Measurements from ENCODE around the gene LCORL.
A peak's percentile ranks its signal among the peaks of the same experiment; 100 is the strongest.
"Not testable (repeated sequence)": the region's sequence is repeated elsewhere in the genome, so short reads cannot be mapped to it uniquely, and the experiment has no call there.

The LCORL gene

DNA sequence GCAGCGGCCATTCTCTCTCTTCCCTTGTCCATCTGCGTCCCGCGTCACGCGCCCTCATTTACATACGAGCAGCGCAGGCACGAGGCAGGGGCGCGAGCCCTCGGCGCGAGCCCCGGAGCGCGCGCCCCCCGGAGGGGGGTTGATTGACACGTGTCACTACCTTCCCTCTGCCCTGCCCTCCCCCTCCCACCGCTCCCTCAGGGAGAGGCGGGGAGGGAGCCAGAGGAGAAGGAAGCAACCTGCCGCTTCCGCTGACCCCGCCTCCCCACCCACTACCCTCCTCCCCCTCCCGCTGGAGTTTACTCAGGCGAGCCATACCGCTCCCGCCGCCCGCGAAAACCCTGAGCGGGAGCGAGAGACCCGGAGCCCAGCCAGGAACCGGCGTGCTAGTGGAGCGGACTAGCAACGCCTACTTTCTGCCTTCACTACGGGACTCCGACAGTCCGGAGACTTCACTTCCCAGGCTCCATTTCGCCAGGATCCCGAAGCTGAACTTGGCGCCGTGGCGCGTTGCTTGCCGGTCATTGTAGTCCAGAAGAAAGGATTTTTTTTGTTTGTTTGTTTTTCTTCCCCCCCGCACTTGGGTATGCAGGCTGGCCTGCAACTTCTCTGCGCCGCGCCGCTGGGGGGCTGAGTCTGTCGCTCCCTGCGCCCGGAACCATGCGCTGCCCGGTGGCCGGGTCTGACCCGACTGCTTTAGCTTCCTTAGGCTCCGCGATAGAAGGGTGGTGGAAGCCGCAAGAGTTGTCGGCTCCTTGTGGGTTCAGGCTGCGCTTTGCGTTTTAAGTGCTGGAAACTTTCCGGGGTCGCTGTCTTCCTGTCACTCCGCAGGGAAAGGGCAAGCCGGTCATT lies at the start of gene LCORL:
Gene LCORL (minus strand): TSS at position 36 of the 852 bp plus-strand sequence. CDS start 4 bp downstream, at position 32.
- intact Hi-C loops (cut with DNase I): loop anchor here (2.0 to 10.0 kb wide), 3 partner anchors 211 to 445 kb away; partner anchors contain the start of genes DCAF16, LAP3, MED28 and NCAPG

DNA sequence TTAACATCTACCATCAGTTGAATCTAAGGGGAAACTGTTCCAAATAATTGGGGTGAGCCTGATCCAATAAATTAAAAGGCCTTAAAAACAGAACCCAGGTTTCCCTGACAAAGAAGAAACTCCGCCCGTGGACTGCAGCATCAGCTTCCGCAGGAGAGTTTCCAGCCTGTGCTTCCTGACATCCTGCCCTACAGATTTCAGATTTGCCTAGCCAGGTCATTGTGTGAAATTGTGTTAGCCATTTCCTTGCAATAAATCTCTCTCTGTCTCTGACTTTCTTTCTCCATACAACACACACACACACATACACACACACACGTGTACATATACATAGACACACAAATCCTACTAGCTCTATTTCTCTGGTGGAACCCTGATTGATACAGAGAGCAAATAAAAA lies 48.3 kb upstream of the LCORL start:
- no peak for DNase-seq
- intact Hi-C loops (cut with DNase I): no loop called here

More for the DNA sequence above, at the start of gene LCORL:
- peak; percentile 87 to 98 (median 95) for DNase-seq

DNA sequence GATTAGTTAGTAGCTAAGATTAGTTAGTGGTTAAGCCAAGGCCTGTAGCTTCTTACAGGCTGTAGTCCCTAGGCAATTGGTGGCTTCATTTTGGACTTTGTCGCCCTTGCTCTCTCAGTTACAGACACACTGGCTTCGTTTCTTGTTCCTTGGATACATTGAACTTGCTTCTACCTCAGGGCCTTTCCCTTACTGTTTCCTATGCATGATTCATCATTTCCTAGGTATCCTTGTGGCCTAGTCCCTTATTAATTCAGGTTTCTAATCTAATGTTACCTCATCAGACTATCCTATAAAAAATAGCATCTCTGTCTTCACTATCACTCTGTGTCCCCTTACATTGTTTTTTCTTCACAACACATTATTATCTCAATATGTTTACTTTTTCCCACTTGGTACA lies 45.5 kb upstream of the LCORL start:
- DNase-seq: no peak
- intact Hi-C loops (cut with DNase I): no loop called here

DNA sequence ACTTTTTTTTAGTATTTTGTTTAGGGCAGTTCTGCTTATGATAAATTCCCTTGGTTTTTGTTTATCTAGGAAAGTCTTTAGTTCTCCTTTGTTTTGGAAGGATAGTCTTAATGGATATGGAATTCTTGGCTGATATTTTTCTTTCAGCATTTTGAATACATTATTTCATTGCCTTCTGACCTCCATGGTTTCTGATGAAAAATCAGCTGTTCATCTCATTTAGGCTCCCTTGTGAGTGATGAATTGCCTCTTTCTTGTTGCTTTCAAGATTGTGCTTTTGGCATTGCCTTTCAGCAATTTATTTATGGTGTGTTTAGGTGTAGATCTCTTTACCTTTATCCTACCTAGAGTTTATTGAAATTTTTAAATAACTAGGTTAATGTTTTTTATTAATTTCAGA lies 41.5 kb upstream of the LCORL start:
- intact Hi-C loops (cut with DNase I): no loop called here
- DNase-seq: no peak

DNA sequence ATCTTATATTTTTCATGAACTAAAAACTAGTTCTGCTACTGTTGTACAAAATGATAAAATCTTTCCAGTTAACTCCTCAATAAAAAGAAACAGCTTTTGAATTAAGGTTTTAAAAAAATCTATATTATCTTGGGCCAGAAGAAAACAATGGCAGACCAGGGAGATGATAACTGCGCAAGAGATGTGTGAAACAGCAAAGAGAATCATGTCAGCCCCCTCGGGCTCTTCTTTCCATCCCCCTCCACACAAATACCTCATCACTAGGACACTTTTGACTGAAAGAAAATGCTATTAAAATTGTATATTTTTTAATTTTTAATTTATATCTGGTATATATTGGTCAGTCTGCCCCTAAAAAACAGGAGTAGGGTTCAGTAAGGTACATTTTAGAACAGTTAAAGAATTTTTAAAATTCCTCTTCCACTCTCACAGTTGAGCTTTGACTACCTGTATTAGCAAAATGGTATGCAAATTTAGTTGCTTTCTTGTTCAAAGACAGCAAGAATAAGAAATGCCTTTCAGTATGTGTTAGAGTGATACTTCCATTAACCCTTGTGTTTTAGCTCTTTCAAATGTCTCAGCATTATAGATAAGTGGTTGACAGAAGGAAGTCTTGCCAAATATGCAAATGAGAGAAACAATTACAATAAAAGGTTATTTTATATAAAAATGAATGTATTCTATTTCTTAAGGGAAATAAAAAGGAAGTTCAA lies 36.4 kb upstream of the LCORL start:
- intact Hi-C loops (cut with DNase I): no loop called here
- no peak for DNase-seq

DNA sequence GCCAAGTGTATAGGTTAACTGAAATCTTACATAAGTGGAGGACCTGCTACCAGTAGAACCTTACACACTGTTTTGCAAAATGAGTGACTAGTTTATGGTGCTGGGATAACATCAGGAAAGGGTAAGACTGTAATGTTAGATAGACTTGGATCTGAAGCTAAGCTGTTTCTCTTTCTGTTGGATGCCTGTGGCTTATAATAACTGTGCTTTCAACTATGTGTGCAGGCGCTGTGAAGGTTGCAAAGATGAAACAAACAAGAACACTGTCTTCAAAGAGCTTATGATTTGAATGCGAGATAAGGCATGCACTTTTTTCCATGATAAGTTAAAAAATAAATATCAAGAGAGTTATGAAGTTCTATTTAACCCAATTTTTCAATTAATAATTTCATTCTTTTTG lies 34.5 kb upstream of the LCORL start:
- no peak for DNase-seq
- intact Hi-C loops (cut with DNase I): no loop called here

DNA sequence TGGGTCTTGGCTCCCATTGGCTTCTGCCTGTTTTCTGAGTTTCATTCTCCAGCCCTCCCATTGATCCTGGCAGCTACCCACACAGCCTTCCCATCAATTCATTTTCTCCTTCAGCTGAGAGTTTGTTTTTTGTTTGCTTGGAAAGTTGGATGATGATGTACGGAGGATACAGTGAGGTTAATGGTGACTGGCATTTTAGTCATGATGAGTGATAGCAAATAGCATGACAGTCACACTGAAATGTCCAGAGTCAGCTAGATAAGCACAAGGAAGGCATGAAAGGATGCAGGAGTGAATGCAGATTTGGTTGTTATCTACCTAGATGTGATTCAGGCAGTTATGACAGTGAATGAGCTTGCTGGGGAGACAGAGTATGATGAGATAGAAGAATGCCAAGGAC lies 30.6 kb upstream of the LCORL start:
- DNase-seq: no peak
- intact Hi-C loops (cut with DNase I): no loop called here

DNA sequence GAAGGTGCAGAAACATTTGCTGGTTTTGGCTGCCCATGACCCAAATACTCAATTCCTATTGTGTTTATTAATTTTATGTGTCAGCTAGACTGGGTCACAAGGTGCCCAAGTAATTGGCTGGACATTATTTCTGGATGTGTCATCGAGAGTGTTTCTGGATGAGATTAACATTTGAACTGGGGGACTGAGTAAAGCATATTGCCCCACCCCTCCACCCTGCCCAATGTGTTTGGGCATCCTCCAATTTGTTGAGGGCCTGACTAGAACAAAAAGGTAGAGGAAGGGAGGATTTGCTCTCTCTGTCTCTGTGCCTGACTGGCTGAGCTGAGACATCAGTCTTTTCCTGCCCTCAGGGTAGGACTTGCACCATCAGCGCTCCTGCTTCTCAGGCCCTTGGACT lies 29.7 kb upstream of the LCORL start:
- intact Hi-C loops (cut with DNase I): no loop called here

DNA sequence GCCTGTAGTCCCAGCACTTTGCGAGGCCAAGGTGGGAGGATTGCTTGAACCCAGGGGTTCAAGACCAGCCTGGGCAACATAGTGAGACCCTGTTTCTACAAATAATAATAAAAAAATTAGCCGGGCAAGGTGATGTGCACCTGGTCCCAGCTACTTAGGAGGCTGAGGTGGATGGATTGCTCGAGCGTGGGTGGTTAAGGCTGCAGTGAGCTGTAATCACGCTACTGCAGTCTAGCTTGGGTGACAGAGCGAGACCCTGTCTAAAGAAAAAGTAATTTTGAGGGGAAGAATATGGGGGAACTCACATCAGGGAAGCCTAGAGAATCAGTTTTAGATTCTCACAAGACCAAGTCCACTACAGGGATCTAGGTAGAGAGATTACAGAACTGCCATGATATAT lies 28.9 kb upstream of the LCORL start:
- intact Hi-C loops (cut with DNase I): no loop called here
- DNase-seq: no peak

More for the DNA sequence above, 29.7 kb upstream of the LCORL start:
- no peak for DNase-seq

DNA sequence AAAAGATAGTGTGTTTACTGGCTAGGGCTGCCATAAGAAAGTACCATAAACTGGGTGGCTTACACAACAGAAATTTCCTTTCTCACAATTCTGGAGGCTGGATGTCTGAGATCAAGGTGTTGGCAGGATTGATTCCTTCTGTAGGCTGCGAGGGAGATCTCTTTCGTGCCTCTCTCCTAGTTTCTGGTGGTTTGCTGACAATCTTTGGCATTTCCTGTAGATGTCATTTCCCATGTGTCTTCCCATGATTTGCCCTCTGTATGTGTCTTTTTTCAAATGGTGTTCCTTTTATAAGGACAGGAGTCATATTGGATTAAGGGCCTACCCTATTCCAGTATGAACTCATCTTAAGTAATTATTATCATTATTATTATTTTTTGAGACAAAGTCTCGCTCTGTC lies 27.9 kb upstream of the LCORL start:
- no peak for DNase-seq
- intact Hi-C loops (cut with DNase I): no loop called here

DNA sequence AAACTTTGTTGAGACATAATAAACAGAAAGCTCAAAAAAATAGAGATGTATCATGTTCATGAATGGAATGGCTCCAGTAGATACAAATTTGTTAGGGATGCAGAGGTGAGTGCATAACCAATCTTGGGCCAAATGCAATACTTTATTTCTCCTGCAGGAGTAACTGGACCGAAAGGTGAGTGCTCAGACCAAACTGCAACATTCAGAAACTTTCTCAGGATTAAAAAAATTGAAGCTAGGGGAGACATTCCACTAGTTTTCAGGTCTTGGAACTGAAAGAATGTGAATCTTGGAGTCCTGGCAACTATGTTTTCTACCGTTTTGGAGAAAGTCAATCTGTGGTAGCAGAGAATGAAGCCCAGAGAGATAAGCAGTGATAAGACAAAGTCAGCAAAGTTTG lies 21.2 kb upstream of the LCORL start:
- intact Hi-C loops (cut with DNase I): no loop called here
- DNase-seq: no peak

DNA sequence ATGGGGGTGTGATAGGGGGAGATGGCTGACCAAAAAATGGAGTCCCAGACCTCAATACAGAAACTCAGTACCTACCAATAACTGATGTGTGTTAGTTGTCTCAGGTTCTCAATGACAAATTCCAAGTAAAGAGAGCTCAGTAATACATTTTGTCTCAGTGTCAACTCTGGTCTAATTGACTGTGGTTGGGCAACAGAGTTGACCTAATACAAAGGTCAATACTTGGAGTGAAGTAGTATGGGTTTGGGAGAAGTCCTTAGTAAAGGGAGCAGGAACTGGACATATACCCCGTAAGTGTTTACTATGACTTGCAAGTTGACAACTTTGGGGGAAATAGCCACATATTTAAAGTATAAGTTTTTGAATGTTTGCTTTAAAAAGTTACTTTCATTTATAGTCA lies 20.5 kb upstream of the LCORL start:
- intact Hi-C loops (cut with DNase I): no loop called here
- no peak for DNase-seq

DNA sequence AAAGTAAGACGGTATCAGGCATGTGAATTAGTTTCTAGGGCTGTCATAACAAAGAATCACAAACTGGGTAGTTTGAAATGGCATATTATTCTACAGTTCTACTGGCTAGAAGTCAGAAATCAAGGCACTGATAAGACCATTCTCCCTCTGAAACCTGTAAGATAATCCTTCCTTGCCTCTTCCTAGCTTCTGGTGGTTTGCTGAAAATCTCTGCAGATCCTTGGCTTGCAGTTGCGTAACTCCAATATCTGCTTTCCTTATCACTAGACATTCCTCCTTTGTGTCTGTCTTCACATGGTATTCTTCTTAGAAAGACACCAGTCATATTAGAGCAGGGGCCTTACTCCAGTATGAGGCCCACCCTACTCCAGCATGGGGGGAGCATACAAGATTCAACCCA lies 19.6 kb upstream of the LCORL start:
- no peak for DNase-seq
- intact Hi-C loops (cut with DNase I): no loop called here

DNA sequence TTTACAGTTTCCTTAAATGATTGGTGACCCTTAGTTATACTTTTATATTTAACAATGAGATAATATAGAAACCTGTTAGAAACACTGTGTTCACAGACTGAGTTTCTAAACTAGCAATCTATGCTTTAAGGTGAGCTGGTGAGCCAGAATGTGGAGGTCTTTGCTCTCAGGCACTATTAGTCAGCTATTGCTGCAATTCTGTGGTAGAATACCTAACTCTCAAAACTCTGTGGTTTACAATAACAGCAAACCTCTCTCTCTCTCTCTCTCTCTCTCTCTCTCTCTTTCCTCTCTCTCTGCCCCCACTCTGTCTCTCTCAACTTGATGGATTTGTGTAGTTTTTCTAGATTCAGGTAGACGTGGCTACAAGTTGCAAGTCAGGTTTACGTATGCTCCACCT lies 17.6 kb upstream of the LCORL start:
- DNase-seq: no peak
- intact Hi-C loops (cut with DNase I): no loop called here

DNA sequence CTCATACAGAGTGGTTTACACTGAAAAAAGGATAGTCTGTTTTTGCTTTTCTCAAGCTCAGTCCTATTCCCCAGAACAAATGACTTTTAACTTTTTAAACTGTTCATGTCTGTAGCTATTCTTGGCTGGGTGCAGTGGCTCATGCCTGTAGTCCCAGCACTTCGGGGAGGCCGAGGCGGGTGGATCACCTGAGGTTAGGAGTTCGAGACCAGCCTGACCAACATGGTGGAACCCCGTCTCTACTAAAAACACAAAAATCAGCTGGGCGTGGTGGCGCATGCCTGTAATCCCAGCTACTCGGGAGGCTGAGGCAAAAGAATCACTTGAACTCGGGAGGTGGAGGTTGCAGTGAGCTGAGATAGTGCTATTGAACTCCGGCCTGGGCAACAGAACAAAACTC lies 14.8 kb upstream of the LCORL start:
- DNase-seq; intact Hi-C loops (cut with DNase I): not testable (repeated sequence)

DNA sequence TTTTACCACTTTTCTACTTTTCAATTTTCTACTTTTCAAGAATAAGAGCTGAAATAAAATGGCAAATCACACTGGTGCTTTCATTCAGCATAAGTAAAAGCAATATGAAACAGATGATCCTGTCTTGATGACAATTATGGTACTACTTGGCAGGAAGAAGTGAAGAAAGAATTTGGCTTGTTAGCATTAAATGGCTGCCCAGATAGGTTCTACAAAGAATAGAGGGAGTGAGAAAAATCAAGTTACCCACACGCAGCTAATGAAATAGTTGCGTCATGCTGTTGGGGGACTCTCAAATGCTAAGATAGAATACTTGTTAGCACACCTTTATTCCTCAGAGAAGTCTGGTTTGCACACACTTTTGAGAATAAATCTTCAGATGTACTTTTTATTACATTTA lies 12.5 kb upstream of the LCORL start:
- intact Hi-C loops (cut with DNase I): no loop called here
- DNase-seq: no peak

DNA sequence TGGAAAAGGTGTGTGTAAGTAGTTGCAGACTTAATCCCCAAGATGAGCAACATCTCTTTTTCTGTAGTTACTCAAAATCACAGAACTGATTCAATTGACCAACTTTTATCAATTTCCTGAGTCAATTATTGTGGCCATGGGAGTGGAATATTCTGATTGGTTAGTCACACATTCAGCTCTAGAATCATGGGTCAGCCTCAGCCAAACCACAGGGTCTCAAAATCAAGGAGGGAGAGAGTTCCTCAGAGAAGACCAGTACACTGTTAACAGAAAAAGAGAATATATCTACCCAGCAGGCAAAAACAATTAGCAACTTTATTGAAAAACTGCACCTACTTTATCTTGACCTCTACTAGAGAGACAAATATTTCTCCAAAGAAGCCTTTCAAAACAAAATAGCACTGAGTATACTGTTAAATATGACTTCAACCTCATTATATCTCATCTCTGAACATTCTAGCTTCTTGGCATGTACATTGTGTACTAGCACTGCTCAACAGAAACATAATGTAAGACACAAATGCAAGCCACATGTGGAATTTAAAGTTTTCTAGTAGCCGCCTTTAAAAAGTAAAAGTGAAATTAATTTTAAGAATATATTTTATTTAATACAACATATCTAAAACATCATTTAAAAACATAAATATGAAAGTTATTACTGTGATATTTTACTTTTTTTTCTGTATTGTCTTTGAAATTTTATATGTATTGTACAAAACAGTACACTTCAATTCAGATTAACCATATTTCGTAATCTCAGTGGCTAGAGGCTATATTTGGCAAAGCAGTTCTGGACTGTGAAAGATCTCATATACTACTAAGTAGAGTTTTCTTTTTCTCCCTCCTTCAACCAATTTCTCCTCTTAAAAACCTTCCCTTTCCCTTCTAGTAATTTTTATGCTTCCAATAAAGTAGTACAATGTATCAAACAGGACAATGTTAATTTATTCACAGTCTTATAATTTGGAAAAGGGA lies 11.8 kb upstream of the LCORL start:
- intact Hi-C loops (cut with DNase I): no loop called here
- DNase-seq: no peak

DNA sequence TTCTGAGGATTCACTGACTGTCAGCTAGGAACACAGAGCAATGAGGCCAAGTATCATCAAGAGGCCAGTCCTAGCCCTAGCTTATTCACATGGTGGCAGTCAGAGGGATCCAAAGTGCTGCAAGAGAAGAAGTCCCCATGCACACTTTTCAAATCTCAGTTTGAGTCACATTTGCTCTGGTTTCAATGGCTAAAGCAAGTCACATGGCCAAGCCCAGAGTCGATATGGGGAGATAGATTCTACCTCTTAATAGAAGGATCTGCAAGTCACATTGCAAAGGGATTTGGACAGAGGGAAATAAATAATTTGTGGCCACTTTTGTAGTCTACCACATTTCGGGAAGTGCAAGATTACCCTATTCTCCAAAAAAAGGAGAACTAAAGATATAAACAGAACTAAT lies 3.7 kb upstream of the LCORL start:
- DNase-seq: no peak
- intact Hi-C loops (cut with DNase I): loop anchor here (10.0 kb wide), 1 partner anchor 410 kb away; the partner anchor contains the start of gene MED28

DNA sequence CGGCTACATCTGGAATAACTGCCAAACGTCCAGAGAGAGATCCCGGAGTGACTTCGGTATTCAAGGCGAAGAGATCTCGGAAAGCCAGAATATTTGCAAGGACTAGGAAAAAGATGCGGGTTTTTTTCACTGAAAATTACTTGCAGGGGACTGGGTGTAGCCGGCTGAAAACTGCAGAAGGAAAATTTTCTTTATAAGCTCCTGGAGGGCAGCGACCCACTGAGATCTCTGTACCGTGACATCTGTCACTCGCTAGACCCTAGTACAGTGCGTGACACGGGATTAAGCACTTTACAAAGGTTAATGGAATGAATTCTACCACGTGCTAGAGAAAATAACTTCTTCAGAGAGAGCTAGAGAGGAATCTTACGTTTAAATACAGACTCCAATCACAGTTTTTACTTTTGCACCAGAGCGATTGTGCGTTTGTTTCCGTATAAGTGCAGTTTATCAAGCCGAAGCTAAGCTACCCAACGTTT lies 1.1 kb upstream of the LCORL start:
- no peak for DNase-seq
- intact Hi-C loops (cut with DNase I): loop anchor here (5.0 to 10.0 kb wide), 2 partner anchors 408 to 445 kb away; partner anchors contain the start of genes LAP3 and MED28

Data from head of caudate nucleus (tissue), 42 donors.